ENCODE measurements around the gene BUD23.

DNA sequence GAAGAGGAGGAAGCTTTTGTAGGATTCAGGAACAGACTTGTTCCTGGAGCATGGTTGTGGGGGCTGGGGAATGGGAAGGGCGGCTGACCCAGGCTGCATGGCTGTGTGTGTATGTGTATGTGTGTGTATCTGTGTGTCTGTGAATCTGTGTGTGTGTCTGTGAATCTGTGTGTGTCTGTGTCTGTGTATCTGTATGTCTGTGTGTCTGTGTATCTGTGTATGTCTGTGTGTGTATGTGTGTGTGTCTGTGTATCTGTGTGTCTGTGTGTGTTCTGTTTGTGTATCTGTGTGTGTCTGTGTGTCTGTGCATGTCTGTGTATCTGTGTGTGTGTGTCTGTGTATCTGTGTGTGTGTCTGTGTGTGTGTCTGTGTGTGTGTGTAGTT is 42.7 kb downstream of the BUD23 start:
- TF ChIP-seq TAF1 (IDR thresholded peaks at IDR 0.05; ENCODE audit: borderline replicate concordance, insufficient read depth, low read length) (no peak), POLR2AphosphoS5 (IDR thresholded peaks at IDR 0.05; ENCODE audit: low read depth, low read length) (no peak), FOXP2 (optimal IDR thresholded peaks at IDR 0.05; ENCODE audit: borderline replicate concordance, extremely low read depth, extremely low read length, insufficient read depth) (no peak)

Measured in PFSK-1 (cell line).